HG03442 (cell line): ENCODE measurements around the gene PGD.
A peak's percentile ranks its signal among the peaks of the same experiment; 100 is the strongest.
"Not testable (repeated sequence)": the region's sequence is repeated elsewhere in the genome, so short reads cannot be mapped to it uniquely, and the experiment has no call there.

Experiments
- ATAC-seq: cut with Tn5 transposase; IDR thresholded peaks from one replicate; pipeline ENCODE4 v1.9.1; 2021; ENCODE audit warnings: mild to moderate bottlenecking, moderate library complexity; ENCODE audit not compliant: unreplicated experiment

PGD gene

DNA sequence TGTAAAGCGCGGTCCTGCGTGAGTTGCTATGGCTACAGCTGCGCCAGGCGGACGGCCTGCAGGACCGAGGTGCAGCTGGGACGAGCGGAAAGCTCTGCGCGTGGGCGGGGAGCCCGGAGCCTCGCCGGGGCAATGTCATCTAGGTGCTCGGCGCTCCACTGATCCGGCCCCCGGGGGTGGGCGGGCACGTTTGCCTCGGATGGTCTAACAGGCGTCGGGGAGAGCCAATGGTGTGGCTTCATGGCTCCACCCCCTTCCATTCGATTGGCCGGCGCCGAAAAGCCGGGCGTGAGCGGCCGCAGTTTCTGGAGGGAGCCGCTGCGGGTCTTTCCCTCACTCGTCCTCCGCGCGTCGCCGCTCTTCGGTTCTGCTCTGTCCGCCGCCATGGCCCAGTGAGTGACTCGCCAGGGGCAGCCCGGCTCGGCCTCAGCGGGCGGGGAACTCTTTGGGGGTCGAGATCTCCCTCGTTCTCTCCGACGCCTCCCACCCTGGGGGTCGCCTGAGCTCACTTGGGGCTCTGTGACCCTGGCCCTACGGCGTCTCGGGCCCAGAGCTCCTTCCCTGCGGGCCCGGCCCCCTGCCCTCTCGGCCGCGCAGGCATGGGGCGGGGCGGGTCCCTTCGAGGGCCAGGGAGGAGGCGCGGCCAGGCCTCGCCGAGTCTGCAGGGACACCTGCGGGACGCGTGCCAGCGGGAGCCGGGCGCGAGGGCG lies at the start of gene PGD:
Gene PGD, plus strand, starts transcription at position 331 of the 710 bp plus-strand sequence. Its CDS starts 54 bp downstream, at position 385.
- peak; percentile 94 for ATAC-seq

- ATAC-seq, result no peak
Measured at GRCh38 chr1:10353282-10353681, 45.6 kb upstream of the PGD start.

DNA sequence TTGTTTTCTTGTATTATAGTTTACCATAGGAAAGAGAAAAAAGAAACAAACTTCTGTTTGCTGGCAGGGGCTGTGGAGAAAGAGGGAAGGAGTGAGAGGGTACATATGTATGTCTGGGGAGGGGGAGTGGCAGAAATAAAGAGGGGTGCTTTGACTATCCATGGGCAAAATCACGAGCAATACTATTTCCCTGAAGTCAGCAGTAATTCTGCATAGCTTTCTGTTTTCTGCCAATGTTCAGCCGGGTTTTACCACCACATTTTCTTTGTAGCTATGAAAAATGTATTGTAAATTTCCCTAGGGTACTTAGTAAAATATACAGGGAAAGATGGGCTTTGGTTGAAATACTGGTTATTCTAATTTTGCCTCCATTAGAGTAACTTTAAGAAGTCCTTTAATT lies 45.2 kb upstream of the PGD start:
- no peak for ATAC-seq

DNA sequence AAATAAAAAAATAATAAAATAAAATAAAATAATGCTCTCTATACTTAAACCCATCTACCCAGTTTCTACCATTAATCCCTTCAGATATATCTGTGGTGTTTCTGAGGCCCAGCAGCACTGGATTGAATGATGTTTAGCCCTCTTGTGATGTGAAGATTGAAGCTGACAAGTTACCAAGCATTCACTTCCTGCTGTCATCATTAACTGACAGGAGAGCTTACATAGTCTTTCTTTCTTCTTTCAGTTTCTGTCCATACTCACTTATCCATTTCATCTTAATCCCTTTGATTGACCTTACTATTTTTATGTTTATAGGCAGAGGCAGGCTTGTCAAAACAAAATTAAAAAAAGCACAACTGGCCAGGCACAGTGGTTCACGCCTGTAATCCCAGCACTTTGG lies 38.8 kb upstream of the PGD start:
- no peak for ATAC-seq

- ATAC-seq, result no peak
Measured at GRCh38 chr1:10361515-10361914, 37.3 kb upstream of the PGD start.

- ATAC-seq, result no peak
Measured at GRCh38 chr1:10368194-10368593, 30.7 kb upstream of the PGD start.

GRCh38 chr1:10374442-10374860 lies 24.4 kb upstream of the PGD start:
- ATAC-seq, result no peak

DNA sequence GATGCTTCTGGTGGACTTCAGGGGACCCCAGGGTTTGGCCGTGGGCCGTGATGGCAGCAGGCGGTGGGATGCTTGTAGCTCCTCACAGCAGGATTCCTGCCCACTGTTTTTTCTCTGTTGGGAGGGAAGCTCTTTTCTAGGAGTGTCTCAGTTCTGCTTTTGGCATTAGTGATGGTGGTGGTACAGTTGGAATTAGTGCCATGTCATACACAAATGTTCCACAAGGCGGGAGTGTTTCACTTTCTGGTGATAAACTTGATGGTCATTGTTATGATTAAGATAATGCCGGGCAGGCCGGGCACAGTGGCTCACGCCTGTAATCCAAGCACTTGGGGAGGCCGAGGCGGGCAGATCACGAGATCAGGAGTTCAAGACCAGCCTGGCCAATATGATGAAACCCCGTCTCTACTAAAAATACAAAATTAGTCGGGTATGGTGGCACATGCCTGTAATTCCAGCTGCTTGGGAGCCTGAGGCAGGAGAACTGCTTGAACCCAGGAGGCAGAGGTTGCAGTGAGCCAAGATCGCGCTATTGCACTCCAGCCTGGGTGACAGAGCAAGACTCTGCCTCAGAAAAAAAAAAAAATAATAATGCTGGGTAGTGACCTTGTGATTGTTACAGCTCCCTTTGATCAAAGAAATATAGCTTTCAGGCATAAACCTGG lies 21.4 kb upstream of the PGD start:
- not testable (repeated sequence) for ATAC-seq

DNA sequence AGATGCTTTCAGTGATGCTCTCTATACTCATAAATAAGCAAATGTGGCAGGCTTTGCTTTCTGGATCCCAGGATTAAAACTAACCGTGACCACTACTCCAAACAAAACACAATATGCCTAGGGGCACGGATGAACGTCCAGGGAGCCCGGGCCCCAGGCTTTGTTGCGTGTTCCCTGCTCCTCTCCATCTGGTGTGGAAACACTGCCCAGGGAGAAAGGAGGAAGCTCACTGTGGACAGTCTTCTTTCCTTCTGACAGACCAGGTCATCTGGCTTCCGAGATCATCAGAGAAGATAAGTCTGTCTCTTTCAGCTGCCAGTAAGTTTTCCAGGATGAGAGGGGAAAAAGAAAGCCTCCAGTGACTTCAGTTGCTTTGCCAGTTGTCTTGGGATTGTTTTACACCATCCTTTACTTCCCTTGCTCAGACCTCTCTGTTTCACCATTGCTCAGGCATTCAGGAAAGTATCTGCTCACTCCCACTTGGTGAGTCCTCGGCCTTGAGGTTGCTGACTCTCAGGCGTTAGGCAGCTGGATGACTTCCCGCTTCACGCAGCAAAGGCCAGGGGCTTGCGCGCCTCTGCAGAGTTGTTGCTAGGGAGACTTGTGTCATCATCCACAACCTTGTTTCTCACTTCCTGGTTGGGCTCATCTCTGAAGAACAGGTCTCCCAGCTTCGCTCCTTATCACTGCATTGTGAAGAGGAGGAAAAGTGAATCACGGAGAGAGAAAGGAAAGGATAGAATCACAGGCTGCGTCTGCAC lies 20.6 kb upstream of the PGD start:
- no peak for ATAC-seq

- ATAC-seq, result no peak
Measured at GRCh38 chr1:10379101-10379620, 19.7 kb upstream of the PGD start.

GRCh38 chr1:10379676-10380075 lies 19.2 kb upstream of the PGD start:
- no peak for ATAC-seq

GRCh38 chr1:10380594-10381275 lies 18.1 kb upstream of the PGD start:
- no peak for ATAC-seq

DNA sequence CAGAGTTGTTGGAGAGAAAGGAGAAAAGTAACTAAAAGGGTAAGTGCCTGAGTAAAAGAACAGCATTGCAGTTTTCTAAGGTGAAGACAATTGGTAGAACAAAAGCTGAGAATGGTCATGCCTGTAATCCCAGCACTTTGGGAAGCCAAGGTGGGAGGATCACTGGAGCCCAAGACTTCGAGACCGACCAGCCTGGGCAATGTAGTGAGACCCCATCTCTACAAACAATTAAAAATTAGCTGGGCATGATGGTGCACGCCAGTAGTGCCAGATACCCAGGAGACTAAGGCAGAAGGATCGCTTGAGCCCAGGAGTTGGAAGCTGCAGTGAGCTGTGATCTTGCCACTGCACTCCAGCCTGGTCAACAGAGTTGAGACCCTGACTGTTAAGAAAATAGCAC lies 15.2 kb upstream of the PGD start:
- no peak for ATAC-seq

GRCh38 chr1:10384219-10384618 lies 14.6 kb upstream of the PGD start:
- ATAC-seq, result no peak

DNA sequence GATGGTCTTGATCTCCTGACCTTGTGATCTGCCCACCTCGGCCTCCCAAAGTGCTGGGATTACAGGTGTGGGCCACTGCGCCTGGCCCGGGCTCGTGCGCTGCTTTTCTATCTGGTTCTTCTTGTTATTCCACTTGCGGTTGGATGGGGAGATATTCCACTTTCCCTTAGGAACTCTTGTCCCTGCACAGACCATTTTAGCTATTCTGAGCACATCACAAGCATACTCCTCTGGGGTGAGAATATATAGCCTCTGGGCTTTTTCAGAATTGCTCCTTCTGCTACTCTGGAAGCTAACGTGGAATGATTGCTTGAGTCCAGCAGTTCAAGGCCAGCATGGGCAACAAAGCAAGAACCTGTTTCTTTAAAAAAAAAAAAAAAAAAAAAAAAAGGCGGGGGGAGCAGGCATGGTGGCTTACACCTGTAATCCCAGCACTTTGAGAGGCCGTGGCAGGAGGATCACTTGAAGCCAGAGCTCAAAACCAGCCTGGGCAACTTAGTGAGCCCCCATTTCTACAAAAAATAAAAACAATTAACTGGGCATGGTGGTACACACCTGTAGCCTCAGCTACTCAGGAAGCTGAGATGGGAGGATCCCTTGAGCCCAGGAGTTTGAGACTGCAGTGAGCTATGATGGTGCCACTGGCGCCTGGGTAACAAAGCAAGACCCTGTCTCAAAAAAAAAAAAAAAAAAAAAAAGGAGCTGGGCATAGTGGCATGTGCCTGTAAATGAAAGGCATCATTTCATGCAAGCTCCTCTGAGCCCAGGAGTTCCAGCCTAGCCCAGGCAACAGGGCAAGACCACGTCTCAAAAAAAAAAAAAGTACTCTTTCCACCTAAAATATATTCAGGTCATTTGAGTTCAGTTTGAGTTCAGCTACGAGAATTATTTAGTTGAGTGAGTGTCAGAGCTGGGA lies 11.8 kb upstream of the PGD start:
- ATAC-seq, result no peak

GRCh38 chr1:10387677-10388386 lies 11.0 kb upstream of the PGD start:
- no peak for ATAC-seq

- ATAC-seq, result no peak
Measured at GRCh38 chr1:10388387-10388715, 10.5 kb upstream of the PGD start.

DNA sequence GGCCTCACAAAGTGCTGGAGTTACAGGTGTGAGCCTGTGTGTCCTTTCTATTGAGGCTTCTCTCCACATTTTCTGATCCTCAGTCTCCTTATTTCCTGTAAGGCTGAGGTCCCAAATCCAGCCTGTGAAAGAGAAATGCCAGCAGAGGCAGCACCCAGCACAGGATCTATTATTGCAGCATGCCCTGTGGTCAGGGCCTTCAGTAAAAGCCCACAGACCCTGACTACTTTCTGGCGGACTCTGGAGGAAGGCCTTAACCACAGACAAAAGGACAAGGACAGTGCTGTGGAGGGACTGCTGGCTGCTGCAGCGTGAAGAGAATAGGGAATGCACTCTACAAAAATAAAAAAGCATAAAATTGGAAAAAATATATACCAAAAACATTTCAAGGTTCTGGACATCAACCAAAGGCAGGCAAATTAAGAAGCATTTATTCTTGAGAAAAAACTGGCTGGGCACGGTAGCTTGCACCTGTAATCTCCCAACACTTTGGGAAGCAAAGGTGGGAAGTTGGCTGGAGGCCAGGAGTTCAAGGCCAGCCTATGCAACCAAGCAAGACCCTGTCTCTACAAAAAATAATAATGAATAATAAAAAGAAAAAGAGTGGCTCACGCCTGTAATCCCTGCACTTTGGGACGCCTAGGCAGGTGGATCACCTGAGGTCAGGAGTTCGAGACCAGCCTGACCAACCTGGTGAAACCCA lies 9.4 kb upstream of the PGD start:
- no peak for ATAC-seq

DNA sequence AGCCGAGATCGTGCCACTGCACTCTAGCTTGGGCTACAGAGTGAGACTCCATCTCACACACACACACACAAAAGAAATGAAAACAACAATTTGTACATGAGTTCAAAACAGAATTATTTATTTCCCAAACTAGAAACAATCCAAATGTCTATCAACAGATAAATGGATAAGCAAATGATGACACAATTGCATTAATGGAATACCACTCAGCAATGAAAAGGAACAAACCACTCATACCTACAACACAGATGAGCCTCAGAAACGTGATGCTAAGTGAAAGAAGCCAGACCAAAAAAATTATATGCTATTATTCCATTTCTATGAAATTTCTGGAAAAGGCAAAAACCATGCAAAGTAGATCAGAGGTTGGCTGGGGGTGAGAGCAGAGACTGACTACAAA lies 2.0 kb upstream of the PGD start:
- ATAC-seq, result no peak
